ENCODE measurements around the gene HDAC7. TPM values are rescaled to one million over a fixed set of nuclear protein-coding genes. Genes with fewer than 3 reads are reported as not detected.

Gene HDAC7
- total RNA-seq, 1 donor from 2014 or later = 7.1 TPM

- TF ChIP-seq CTCF (IDR thresholded peaks at IDR 0.05; ENCODE audit: insufficient read depth, low read length, severe bottlenecking) = no peak
- no peak for DNase-seq (ENCODE audit: low read depth)
- FAIRE-seq = no peak
- Histone ChIP-seq H3K4me3 (ENCODE audit: low read depth, low read length) (no peak overlapping the region), H3K27me3 (ENCODE audit: control insufficient read depth, insufficient read depth, low read length) (no peaks in the 10 kb centered on the region), H3K36me3 (ENCODE audit: control insufficient read depth, insufficient read depth, low read length) (no peaks in the 10 kb centered on the region)
These were observed 84.8 kb downstream of the HDAC7 start for GRCh38 chr12:47734725-47735480.

GRCh38 chr12:47733142-47733541 is 86.6 kb downstream of the HDAC7 start:
- FAIRE-seq (no peak), DNase-seq (ENCODE audit: low read depth) (no peak)
- no peak for TF ChIP-seq CTCF (IDR thresholded peaks at IDR 0.05; ENCODE audit: insufficient read depth, low read length, severe bottlenecking)
- H3K36me3 ChIP-seq (ENCODE audit: control insufficient read depth, insufficient read depth, low read length) = no peaks in the 10 kb centered on the region
- no peak overlapping the region for H3K4me3 ChIP-seq (ENCODE audit: low read depth, low read length)
- no peaks in the 10 kb centered on the region for H3K27me3 ChIP-seq (ENCODE audit: control insufficient read depth, insufficient read depth, low read length)

Other genes with a start within 250 kb of the HDAC7 start
- gene RPAP3, start 113.9 kb downstream of the HDAC7 start, total RNA-seq = 7.6 and 9.9 TPM in 2 replicates
- 0.38 TPM in 1 of 2 replicates, not detected in the other for gene ENDOU, start 94.4 kb downstream of the HDAC7 start, total RNA-seq
- gene RAPGEF3, start 61.0 kb downstream of the HDAC7 start, total RNA-seq = 0.90 and 3.9 TPM in 2 replicates
- 7.3 and 10.3 TPM in 2 replicates for gene SLC48A1, start 46.7 kb downstream of the HDAC7 start, total RNA-seq
- gene VDR, start 85.1 kb upstream of the HDAC7 start, total RNA-seq = 3.2 and 3.4 TPM in 2 replicates
- gene TMEM106C, start 143.7 kb upstream of the HDAC7 start, total RNA-seq = 63.1 and 88.5 TPM in 2 replicates
- under 0.01 TPM in 2 replicates for gene COL2A1, start 184.6 kb upstream of the HDAC7 start, total RNA-seq